Motor neuron (in vitro differentiated cells): ENCODE data around the gene CHP2. TPM values are rescaled to one million over a fixed set of nuclear protein-coding genes. Genes with fewer than 3 reads are reported as not detected.

Source experiments
- ATAC-seq, 8 experiments: fragments of 200-7000 bp; cut with Tn5 transposase; replicated peaks in 6 of 8; 2 replicates each; pipeline ENCODE4 v1.8.0; 2021; ENCODE audit warnings: mild to moderate bottlenecking in 8 of 8, moderate library complexity in 8 of 8
- H3K27ac ChIP-seq, 2 donors: fragments of 250-450 bp; sonication (Bioruptor Pico); 2 replicates each; pipeline ENCODE4 v1.9.0; 2021; ENCODE audit warnings: antibody characterized with exemption in 2 of 2, mild to moderate bottlenecking in 2 of 2, moderate library complexity in 1 of 2
- H3K4me1 ChIP-seq, 2 donors: fragments of 250-450 bp; sonication (Bioruptor Pico); replicated peaks in 1 of 2; 2 replicates each; pipeline ENCODE4 v1.6.1; 2021; ENCODE audit warnings: antibody characterized with exemption in 2 of 2, mild to moderate bottlenecking in 2 of 2, moderate library complexity in 1 of 2
- H3K4me3 ChIP-seq, 5 donors: fragments of 250-450 bp; sonication (Bioruptor Pico); 2 replicates each; pipeline ENCODE4 v1.9.0; 2021; ENCODE audit warnings: antibody characterized with exemption in 5 of 5, mild to moderate bottlenecking in 5 of 5, moderate library complexity in 4 of 5
- WGBS, 10 experiments: fragments of 450-650 bp; shearing (Covaris generic); methylation state at CpG; one replicate each; pipeline ENCODE4 v1.0.0; 2022; 5-methylcytosine and 5-hydroxymethylcytosine counted together
- in situ Hi-C, 9 experiments: fragments of 400-800 bp; cut with MboI; loops; one replicate each; pipeline ENCODE4 v1.15.0; 2021; ENCODE audit warnings: low sequenced_read_pairs in 9 of 9, low pct_unique_long_range_greater_than_20kb in 2 of 9; ENCODE audit not compliant: unreplicated experiment in 9 of 9
- total RNA-seq, 8 experiments: library from RNA; unstranded; fragments of 300-600 nt; gene quantifications; 2 replicates each; pipeline versions ENCODE4 v1.2.3 to v1.2.4, GENCODE V29; 2022

CHP2 gene
- total RNA-seq, 8 experiments from 2014 or later = 0.19 to 5.5 (median 2.9) TPM; not detected in 5

DNA sequence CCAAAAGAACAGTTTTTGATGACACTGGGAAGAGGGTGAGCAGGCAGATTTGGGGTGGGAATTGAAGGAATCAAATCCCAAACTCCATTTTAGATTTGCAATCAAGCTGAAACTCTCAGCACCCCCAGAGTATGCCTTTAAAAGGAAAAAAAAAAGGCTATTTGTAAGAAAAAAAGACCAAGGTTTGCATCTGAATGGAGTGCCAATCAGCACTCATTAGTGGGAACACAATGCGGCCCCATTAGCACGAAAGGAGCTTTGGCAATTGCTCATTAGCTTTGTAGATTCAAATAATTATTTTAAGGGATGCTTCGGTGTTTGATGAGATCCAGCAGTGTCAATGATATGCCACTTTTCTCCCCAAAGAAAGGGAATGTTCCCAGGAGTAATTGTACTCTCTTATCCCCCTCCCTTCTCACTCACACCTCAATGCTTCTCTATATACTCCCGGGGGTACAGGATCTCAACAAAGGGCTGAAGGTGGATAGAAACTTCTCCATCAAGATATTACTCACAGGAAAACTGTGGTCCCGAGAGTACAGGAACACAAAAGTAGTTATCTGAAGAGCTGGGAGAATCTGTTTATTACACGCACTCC, 32.2 kb downstream of the CHP2 start:
- 0 to 37% (median 8%) methylated on average over 1 to 6 of the region's 6 CpGs; no CpG with 5 or more reads in 1 of the 10 experiments for WGBS, 10 experiments
- Histone ChIP-seq H3K4me3 (no peak overlapping the region), H3K27ac (no peak overlapping the region), H3K4me1 (no peaks in the 10 kb centered on the region)
- in situ Hi-C loops = loop anchor here in 1 of 9 experiments (25.0 kb wide), 1 partner anchor 725 kb away; no protein-coding TSS in a partner anchor
- no peak for ATAC-seq

DNA sequence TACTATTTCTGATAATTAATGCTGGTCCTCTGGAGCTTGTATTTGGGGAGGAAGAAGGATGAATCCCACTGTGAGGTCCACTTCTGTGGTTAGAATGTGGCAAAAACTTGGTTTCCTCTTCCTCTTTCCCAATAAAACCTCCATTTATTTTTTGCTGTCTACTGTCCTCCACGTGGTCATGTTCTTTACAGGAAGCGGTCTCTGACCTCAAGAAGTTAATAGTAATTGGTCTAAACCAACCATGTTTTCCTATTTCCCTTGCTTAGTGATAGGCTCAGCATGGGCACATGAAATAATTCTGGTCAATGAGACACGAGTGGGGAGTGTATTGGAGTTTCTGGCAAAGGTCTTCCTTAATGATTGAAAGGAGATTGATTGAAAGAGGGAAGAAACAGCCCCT, 33.9 kb downstream of the CHP2 start:
- H3K4me3 ChIP-seq = no peak overlapping the region
- 0 to 89% (median 52%) methylated on average over 2 to 3 of the region's 3 CpGs; no CpG with 5 or more reads in 2 of the 10 experiments for WGBS, 10 experiments
- no peaks in the 10 kb centered on the region for H3K4me1 ChIP-seq
- in situ Hi-C loops = loop anchor here in 1 of 9 experiments (25.0 kb wide), 1 partner anchor 724 kb away; no protein-coding TSS in a partner anchor
- no peak for ATAC-seq
- no peak overlapping the region for H3K27ac ChIP-seq

DNA sequence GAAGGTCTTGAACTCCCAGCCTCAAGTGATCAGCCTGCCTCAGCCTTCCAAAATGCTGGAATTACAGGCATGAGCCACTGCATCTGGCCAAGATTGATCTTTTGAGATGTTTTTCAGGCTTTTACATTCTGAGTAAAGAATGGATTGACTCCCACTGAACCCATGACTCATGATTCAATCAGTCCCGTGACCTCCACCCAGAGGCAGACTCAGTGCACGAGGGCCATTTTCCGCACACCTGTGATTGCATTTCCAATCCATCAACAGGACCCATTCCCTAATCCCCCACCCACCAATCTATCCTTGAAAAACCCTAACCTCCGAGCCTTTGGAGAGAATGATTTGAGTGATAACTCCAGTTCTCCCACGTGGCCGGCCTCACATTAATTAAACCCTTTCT, 40.6 kb downstream of the CHP2 start:
- Histone ChIP-seq H3K4me1 (no peaks in the 10 kb centered on the region), H3K27ac (no peak overlapping the region), H3K4me3 (no peak overlapping the region)
- peak in 5 of 8 experiments; percentile 31 to 70 (median 66) for ATAC-seq
- 0 to 100% (median 67%) methylated on average over 1 to 6 of the region's 6 CpGs; no CpG with 5 or more reads in 1 of the 10 experiments for WGBS, 10 experiments
- in situ Hi-C loops = loop anchor here in 1 of 9 experiments (25.0 kb wide), 1 partner anchor 717 kb away; no protein-coding TSS in a partner anchor

DNA sequence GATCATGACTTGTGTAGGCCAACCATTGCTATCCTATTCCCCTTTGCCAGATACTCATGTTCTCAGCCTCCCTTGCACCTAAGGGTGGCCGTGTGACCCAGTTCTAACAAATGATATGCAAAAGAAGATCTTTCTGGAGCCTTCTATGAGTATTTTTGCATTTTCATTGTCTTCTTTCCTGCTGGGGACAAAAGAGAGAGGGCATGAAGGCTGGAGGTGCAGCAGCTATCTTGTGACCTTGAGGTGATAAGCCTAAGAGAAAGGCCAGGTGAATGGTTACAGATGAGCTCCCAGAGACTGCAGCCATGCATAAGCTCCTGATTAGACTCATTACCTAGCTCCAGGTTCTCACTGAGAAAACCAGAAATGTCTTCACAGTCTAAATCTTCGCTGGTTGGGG, 42.1 kb downstream of the CHP2 start:
- in situ Hi-C loops = loop anchor here in 1 of 9 experiments (25.0 kb wide), 1 partner anchor 715 kb away; no protein-coding TSS in a partner anchor
- Histone ChIP-seq H3K4me3 (no peak overlapping the region), H3K4me1 (no peaks in the 10 kb centered on the region), H3K27ac (no peak overlapping the region)
- WGBS, 10 experiments = 8 to 68% (median 36%) methylated on average over 1 to 2 of the region's 2 CpGs; no CpG with 5 or more reads in 2 of the 10 experiments
- ATAC-seq = no peak

DNA sequence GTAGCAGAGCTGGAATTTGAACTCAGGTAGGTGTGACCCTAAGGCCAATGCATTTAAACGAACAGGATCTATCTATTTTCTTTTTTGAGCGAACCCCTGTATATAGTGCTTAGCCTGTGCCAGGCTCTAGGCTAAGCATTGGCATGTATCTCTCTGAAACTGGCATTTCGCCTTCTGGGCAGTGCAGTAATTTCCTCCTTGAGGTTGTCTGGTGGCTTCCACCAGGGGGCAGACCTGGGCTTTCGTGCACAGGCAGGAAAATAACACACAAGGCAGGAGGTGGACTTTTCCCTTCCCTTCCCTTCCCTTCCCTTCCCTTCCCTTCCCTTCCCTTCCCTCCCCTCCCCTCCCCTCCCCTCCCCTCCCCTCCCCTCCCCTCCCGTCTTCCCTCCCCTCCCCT, 46.6 kb downstream of the CHP2 start:
- Histone ChIP-seq H3K4me3 (no peak overlapping the region), H3K4me1 (no peaks in the 10 kb centered on the region), H3K27ac (no peak overlapping the region)
- in situ Hi-C loops = loop anchor here in 4 of 9 experiments (25.0 kb wide), 2 partner anchors 111 to 211 kb away; no protein-coding TSS in a partner anchor
- ATAC-seq = peak in 5 of 8 experiments; percentile 14 to 80 (median 75)
- WGBS, 10 experiments = 0 to 83% (median 33%) methylated on average over 1 of the region's 5 CpGs; no CpG with 5 or more reads in 7 of the 10 experiments

GRCh38 chr16:23802776-23803175, 48.0 kb downstream of the CHP2 start:
- 16 to 100% (median 55%) methylated on average over 1 to 2 of the region's 2 CpGs; no CpG with 5 or more reads in 3 of the 10 experiments for WGBS, 10 experiments
- no peak for ATAC-seq
- Histone ChIP-seq H3K4me1 (no peaks in the 10 kb centered on the region), H3K4me3 (no peak overlapping the region), H3K27ac (no peak overlapping the region)
- in situ Hi-C loops = loop anchor here in 4 of 9 experiments (25.0 kb wide), 2 partner anchors 110 to 210 kb away; no protein-coding TSS in a partner anchor

DNA sequence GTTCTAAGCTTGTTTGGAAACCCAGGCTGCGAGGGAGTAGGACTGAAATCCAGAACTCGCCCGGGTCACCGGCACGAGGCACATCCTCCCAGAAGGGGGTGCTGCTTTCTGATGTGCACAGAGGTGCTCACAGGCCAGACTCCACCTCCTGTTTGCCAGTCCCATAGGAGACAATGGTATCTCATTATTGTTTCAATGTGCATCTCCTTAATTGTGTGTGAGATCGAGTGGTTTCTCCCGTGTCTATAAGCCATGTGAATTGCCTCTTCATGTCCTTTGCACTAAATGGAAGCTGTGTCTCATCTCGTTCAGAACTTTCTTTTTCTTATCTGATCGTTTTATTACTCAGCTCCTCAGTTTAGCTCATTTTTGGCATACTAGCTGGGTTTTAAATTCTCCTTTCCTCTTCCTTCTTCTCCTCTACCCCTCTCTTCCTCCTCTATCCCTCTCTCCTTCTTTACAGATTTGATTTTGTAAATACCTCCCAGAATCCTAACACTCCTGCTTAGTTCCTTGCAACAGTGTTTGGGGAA, 48.8 kb downstream of the CHP2 start:
- WGBS, 10 experiments = 0 to 38% (median 12%) methylated on average over 1 to 9 of the region's 9 CpGs
- in situ Hi-C loops = loop anchor here in 4 of 9 experiments (25.0 kb wide), 2 partner anchors 109 to 209 kb away; no protein-coding TSS in a partner anchor
- ATAC-seq = peak; percentile 46 to 90 (median 66)
- no peak overlapping the region for H3K27ac ChIP-seq
- no peak overlapping the region for H3K4me3 ChIP-seq
- H3K4me1 ChIP-seq = no peaks in the 10 kb centered on the region

- no peak for ATAC-seq
- no peak overlapping the region for H3K27ac ChIP-seq
- WGBS, 10 experiments = 0 to 50% (median 7%) methylated on average over 1 of the region's 1 CpG; no CpG with 5 or more reads in 2 of the 10 experiments
- in situ Hi-C loops = loop anchor here in 4 of 9 experiments (25.0 kb wide), 2 partner anchors 105 to 205 kb away; no protein-coding TSS in a partner anchor
- no peak overlapping the region for H3K4me3 ChIP-seq
- no peaks in the 10 kb centered on the region for H3K4me1 ChIP-seq
These were observed 52.2 kb downstream of the CHP2 start for GRCh38 chr16:23807028-23807427.

Other genes starting within 250 kb of the CHP2 start
- 10 to 100 TPM; 14.3 to 50.0 (median 19.8) TPM for gene GGA2, start 244.5 kb upstream of the CHP2 start, total RNA-seq
- 10 to 100 TPM; 15.2 to 40.6 (median 26.4) TPM for gene EARS2, start 197.7 kb upstream of the CHP2 start, total RNA-seq
- gene UBFD1, start 197.3 kb upstream of the CHP2 start, total RNA-seq = 10 to 100 TPM; 43.7 to 72.5 (median 60.3) TPM
- 100 to 1,000 TPM in 7 of 8 experiments, 10 to 100 TPM in 1; 91.2 to 165 (median 130) TPM for gene NDUFAB1, start 158.7 kb upstream of the CHP2 start, total RNA-seq
- gene PALB2, start 113.7 kb upstream of the CHP2 start, total RNA-seq = 10 to 100 TPM in 5 of 8 experiments, 1 to 10 TPM in 3; 7.3 to 20.5 (median 13.2) TPM
- gene DCTN5, start 113.6 kb upstream of the CHP2 start, total RNA-seq = 10 to 100 TPM; 35.5 to 58.2 (median 44.9) TPM
- gene PLK1, start 76.1 kb upstream of the CHP2 start, total RNA-seq = 10 to 100 TPM in 3 of 8 experiments, 1 to 10 TPM in 4, under 1 TPM in 1; 0.92 to 70.2 (median 4.3) TPM
- 1 to 10 TPM in 3 of 8 experiments, under 1 TPM in 3, not detected in 2; 0.04 to 7.4 (median 1.4) TPM for gene ERN2, start 41.8 kb upstream of the CHP2 start, total RNA-seq
- 10 to 100 TPM in 2 of 8 experiments, 1 to 10 TPM in 3, under 1 TPM in 3; 0.10 to 21.0 (median 4.8) TPM for gene PRKCB, start 81.0 kb downstream of the CHP2 start, total RNA-seq